Endodermal cell (in vitro differentiated cells): Measurements from ENCODE around the gene FGF12. TPM values are rescaled to one million over a fixed set of nuclear protein-coding genes. Genes with fewer than 3 reads are reported as not detected.

ENCODE experiments used
- DNase-seq: peaks from one replicate; pipeline ENCODE4 v3.0.0-alpha.2; 2017
- H3K27ac ChIP-seq: 2 replicates; pipeline ENCODE4 v1.5.1; 2013; ENCODE audit warnings: mild to moderate bottlenecking, low read depth, low read length, moderate library complexity
- H3K27me3 ChIP-seq: 2 replicates; pipeline ENCODE4 v1.6.1; 2013; ENCODE audit warnings: mild to moderate bottlenecking, low read length, moderate library complexity; ENCODE audit not compliant: insufficient read depth, control insufficient read depth, poor library complexity, severe bottlenecking
- H3K36me3 ChIP-seq: 2 replicates; pipeline ENCODE4 v1.7.0; 2013; ENCODE audit warnings: mild to moderate bottlenecking, low read length, moderate library complexity; ENCODE audit not compliant: control insufficient read depth, insufficient read depth
- H3K4me1 ChIP-seq: one replicate; pipeline ENCODE4 v1.7.0; 2013; ENCODE audit warnings: low read length; ENCODE audit not compliant: control insufficient read depth, insufficient read depth
- H3K4me3 ChIP-seq: 2 replicates; pipeline ENCODE4 v1.5.1; 2013; ENCODE audit warnings: mild to moderate bottlenecking, low read length, moderate library complexity
- H3K9ac ChIP-seq: 2 replicates; pipeline ENCODE4 v1.6.1; 2013; ENCODE audit warnings: mild to moderate bottlenecking, low read length, moderate library complexity; ENCODE audit not compliant: poor library complexity, severe bottlenecking; ENCODE audit errors: extremely low read depth
- H3K9me3 ChIP-seq: 2 replicates; pipeline ENCODE4 v1.6.1; 2013; ENCODE audit warnings: mild to moderate bottlenecking, low read length, moderate library complexity; ENCODE audit not compliant: control insufficient read depth
- H3K27ac Mint-ChIP-seq: 2 replicates; pipeline ENCODE4 v1.8.0; 2020; ENCODE audit warnings: mixed read lengths
- H3K27me3 Mint-ChIP-seq: 2 replicates; pipeline ENCODE4 v1.8.0; 2021; ENCODE audit warnings: mild to moderate bottlenecking, mixed read lengths; ENCODE audit not compliant: insufficient read depth
- H3K36me3 Mint-ChIP-seq: 2 replicates; pipeline ENCODE4 v1.8.0; 2020; ENCODE audit warnings: low read depth, mixed read lengths
- H3K4me1 Mint-ChIP-seq: 2 replicates; pipeline ENCODE4 v1.8.0; 2020; ENCODE audit warnings: mixed read lengths
- H3K4me3 Mint-ChIP-seq: 2 replicates; pipeline ENCODE4 v1.8.0; 2020; ENCODE audit warnings: mild to moderate bottlenecking, moderate library complexity, mixed read lengths
- H3K9me3 Mint-ChIP-seq: 2 replicates; pipeline ENCODE4 v1.8.0; 2020; ENCODE audit warnings: mild to moderate bottlenecking, mixed read lengths
- CTCF ChIP-seq: fragments of 200-600 bp; sonication (generic); conservative IDR thresholded peaks from 2 replicates; pipeline ENCODE4 v1.5.0; 2021; ENCODE audit warnings: antibody characterized with exemption, mild to moderate bottlenecking
- WGBS, 2 experiments: methylation state at CpG; one replicate each; pipeline versions ENCODE4 v1.1.5 to v1.1.7; 2013; ENCODE audit warnings: missing lambda C conversion rate in 2 of 2, mixed read lengths in 1 of 2; ENCODE audit not compliant: insufficient coverage in 1 of 2, insufficient read length in 1 of 2; 5-methylcytosine and 5-hydroxymethylcytosine counted together
- total RNA-seq, 2 donors: library from RNA; stranded (reverse); fragmentation: NEBNext Ultra II Directional in 1 of 2; extraction: Animal tissue kit (Norgen Biotek cat#: 25700) in 1 of 2; gene quantifications; 2 replicates in 1 of 2; 3 replicates in 1 of 2; pipeline ENCODE4 v1.2.1, GENCODE V29; 2021

Gene FGF12
- total RNA-seq, 2 donors from 2014 or later, result 22.9 to 25.2 TPM

GRCh38 chr3:192408647-192409200, 318.6 kb downstream of the FGF12 start:
- peak overlapping the region; percentile 81 for H3K27ac Mint-ChIP-seq
- no peak for TF ChIP-seq CTCF
- no peaks in the 10 kb centered on the region for H3K9me3 Mint-ChIP-seq
- peaks cover 42% of the 10 kb centered on the region for H3K27me3 Mint-ChIP-seq
- H3K9me3 ChIP-seq, result no peaks in the 10 kb centered on the region
- peak overlapping the region; percentile 45 for H3K9ac ChIP-seq
- WGBS, 2 experiments, result 0% methylated on average over 8 to 41 of the region's 41 CpGs
- H3K4me1 Mint-ChIP-seq, result peaks cover 43% of the 10 kb centered on the region
- DNase-seq, result peak; percentile 87
- peaks cover 10% of the 10 kb centered on the region for H3K4me1 ChIP-seq
- H3K4me3 Mint-ChIP-seq, result peak overlapping the region; percentile 84
- H3K27me3 ChIP-seq, result peaks cover 36% of the 10 kb centered on the region
- peaks cover 2% of the 10 kb centered on the region for H3K36me3 Mint-ChIP-seq
- H3K27ac ChIP-seq, result no peak overlapping the region
- H3K4me3 ChIP-seq, result peak overlapping the region; percentile 91
- no peaks in the 10 kb centered on the region for H3K36me3 ChIP-seq

GRCh38 chr3:192408007-192408646, 319.2 kb downstream of the FGF12 start:
- Histone ChIP-seq H3K4me1 (peaks cover 10% of the 10 kb centered on the region), H3K9ac (peak overlapping the region; percentile 45), H3K36me3 (no peaks in the 10 kb centered on the region), H3K27me3 (peaks cover 36% of the 10 kb centered on the region), H3K27ac (no peak overlapping the region), H3K4me3 (peak overlapping the region; percentile 91), H3K9me3 (no peaks in the 10 kb centered on the region)
- peaks cover 38% of the 10 kb centered on the region for H3K27me3 Mint-ChIP-seq
- H3K27ac Mint-ChIP-seq, result peak overlapping the region; percentile 81
- 1 to 2% methylated on average over 15 to 50 of the region's 50 CpGs for WGBS, 2 experiments
- H3K4me1 Mint-ChIP-seq, result peaks cover 43% of the 10 kb centered on the region
- H3K36me3 Mint-ChIP-seq, result peaks cover 2% of the 10 kb centered on the region
- peak overlapping the region; percentile 84 for H3K4me3 Mint-ChIP-seq
- TF ChIP-seq CTCF, result peak; percentile 49
- peak; percentile 84 for DNase-seq
- no peaks in the 10 kb centered on the region for H3K9me3 Mint-ChIP-seq

- Mint-ChIP-seq H3K36me3 (peaks cover 18% of the 10 kb centered on the region), H3K27ac (no peak overlapping the region), H3K4me3 (no peak overlapping the region), H3K4me1 (peaks cover 24% of the 10 kb centered on the region), H3K9me3 (no peaks in the 10 kb centered on the region), H3K27me3 (no peaks in the 10 kb centered on the region)
- H3K36me3 ChIP-seq, result no peaks in the 10 kb centered on the region
- WGBS, 2 experiments, result 100% methylated on average over 2 to 3 of the region's 3 CpGs
- DNase-seq, result no peak
- peaks cover 6% of the 10 kb centered on the region for H3K4me1 ChIP-seq
- H3K27ac ChIP-seq, result no peak overlapping the region
- TF ChIP-seq CTCF, result no peak
- H3K9me3 ChIP-seq, result no peaks in the 10 kb centered on the region
- no peaks in the 10 kb centered on the region for H3K27me3 ChIP-seq
- H3K9ac ChIP-seq, result no peak overlapping the region
- no peak overlapping the region for H3K4me3 ChIP-seq
Measured at GRCh38 chr3:192399767-192400166, 327.6 kb downstream of the FGF12 start.
